Mucosa of gallbladder (tissue), 1 donor: ENCODE results near the gene ZFAND3. TPM values are rescaled to one million over a fixed set of nuclear protein-coding genes. Genes with fewer than 3 reads are reported as not detected.

Experiments
- DNase-seq: peaks from one replicate; pipeline ENCODE4 v3.0.0-alpha.2; 2020; ENCODE audit warnings: low spot score
- total RNA-seq: library from RNA; stranded (reverse); gene quantifications from one replicate; pipeline ENCODE4 v1.2.1, GENCODE V29; 2021
- donor health status: DM: no; HTN: no; CAD: no.

The ZFAND3 gene
- total RNA-seq, 1 donor from 2014 or later: 105 TPM

GRCh38 chr6:38185244-38185643 is 365.7 kb downstream of the ZFAND3 start:
- no peak for DNase-seq

GRCh38 chr6:38185752-38186151 is 366.2 kb downstream of the ZFAND3 start:
- no peak for DNase-seq

- no peak for DNase-seq
These were observed 367.8 kb downstream of the ZFAND3 start for GRCh38 chr6:38187325-38187724.

GRCh38 chr6:38187811-38188590 is 368.5 kb downstream of the ZFAND3 start:
- no peak for DNase-seq

- DNase-seq: no peak
These were observed 369.3 kb downstream of the ZFAND3 start for GRCh38 chr6:38188677-38189335.

- no peak for DNase-seq
These were observed 371.9 kb downstream of the ZFAND3 start for GRCh38 chr6:38191418-38191817.

- DNase-seq: no peak
These were observed 372.5 kb downstream of the ZFAND3 start for GRCh38 chr6:38192011-38192410.

- DNase-seq: no peak
These were observed 373.0 kb downstream of the ZFAND3 start for GRCh38 chr6:38192487-38192886.

GRCh38 chr6:38193051-38193450 is 373.5 kb downstream of the ZFAND3 start:
- DNase-seq: no peak

GRCh38 chr6:38193481-38194281 is 374.2 kb downstream of the ZFAND3 start:
- no peak for DNase-seq

GRCh38 chr6:38194282-38194572 is 374.7 kb downstream of the ZFAND3 start:
- DNase-seq: no peak

- no peak for DNase-seq
These were observed 375.1 kb downstream of the ZFAND3 start for GRCh38 chr6:38194589-38194988.

GRCh38 chr6:38195113-38195635 is 375.6 kb downstream of the ZFAND3 start:
- DNase-seq: no peak

GRCh38 chr6:38198219-38198618 is 378.7 kb downstream of the ZFAND3 start:
- no peak for DNase-seq

Other genes starting within 250 kb of the ZFAND3 start
- gene MDGA1, start 121.8 kb upstream of the ZFAND3 start, total RNA-seq: 11.5 TPM